ENCODE data around the gene CTU2.

- TF ChIP-seq CTCF (IDR thresholded peaks at IDR 0.05) (no peak), POLR2A (IDR thresholded peaks at IDR 0.05) (no peak)
Measured at GRCh38 chr16:88684569-88685155, 21.6 kb upstream of the CTU2 start.

All from breast epithelium (tissue), 3 donors.